HPDE6-E6E7 (cell line): ENCODE results near the gene SRP14.
"Not testable (repeated sequence)": the region's sequence is repeated elsewhere in the genome, so short reads cannot be mapped to it uniquely, and the experiment has no call there.

ENCODE experiments used
- DNase-seq: peaks from one replicate; pipeline ENCODE4 v3.0.0; 2011; ENCODE audit warnings: missing footprints; ENCODE audit errors: extremely low spot score

Gene SRP14

DNA sequence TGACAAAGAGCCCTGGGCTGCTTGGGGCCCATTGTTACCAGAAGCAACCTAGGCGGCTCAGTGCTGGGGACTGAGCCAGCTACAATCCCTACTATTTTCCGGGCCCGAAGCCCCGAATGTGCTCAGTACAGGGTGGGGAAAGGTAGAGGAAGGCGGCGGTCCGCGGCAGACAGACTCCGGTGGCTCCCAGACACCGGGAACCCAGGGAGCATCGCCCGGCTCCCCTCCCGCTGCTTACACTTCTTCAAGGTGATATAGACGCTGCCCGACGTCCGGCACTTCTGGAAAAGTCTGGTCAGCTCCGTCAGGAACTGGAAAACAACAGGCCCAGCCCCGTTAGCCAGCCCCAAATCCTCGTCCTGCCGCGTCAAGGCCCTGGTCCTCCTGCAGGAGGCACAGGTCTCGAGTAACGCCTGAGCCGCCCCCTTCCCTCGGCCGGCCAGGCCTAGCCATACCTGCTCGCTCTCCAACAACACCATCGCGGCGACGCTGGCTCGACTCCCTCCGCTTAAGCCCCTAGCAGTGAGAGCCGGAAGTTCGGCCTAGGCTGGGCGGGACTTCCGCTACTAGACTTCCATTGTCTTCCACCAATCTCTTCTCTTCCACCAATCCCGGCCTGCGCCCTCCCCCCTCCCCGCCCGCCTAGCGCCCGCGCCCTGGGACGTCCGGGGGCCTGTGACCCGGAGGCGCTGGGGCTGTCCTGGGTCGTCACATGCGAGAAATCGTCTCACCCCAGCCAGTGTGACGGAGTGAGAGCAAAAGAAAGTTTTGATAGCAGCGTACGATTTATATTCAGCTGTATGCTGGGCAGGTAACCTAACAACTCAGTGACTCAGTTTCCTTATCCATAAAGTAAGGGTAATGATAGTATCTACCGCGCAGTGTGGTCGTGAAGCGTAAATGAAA, at the start of gene SRP14:
Gene SRP14 (minus strand): TSS at position 544 of the 906 bp plus-strand sequence. CDS start 65 bp downstream, at position 479.
- peak; percentile 70 for DNase-seq

GRCh38 chr15:40087991-40088928, 49.3 kb upstream of the SRP14 start:
- DNase-seq = no peak

DNA sequence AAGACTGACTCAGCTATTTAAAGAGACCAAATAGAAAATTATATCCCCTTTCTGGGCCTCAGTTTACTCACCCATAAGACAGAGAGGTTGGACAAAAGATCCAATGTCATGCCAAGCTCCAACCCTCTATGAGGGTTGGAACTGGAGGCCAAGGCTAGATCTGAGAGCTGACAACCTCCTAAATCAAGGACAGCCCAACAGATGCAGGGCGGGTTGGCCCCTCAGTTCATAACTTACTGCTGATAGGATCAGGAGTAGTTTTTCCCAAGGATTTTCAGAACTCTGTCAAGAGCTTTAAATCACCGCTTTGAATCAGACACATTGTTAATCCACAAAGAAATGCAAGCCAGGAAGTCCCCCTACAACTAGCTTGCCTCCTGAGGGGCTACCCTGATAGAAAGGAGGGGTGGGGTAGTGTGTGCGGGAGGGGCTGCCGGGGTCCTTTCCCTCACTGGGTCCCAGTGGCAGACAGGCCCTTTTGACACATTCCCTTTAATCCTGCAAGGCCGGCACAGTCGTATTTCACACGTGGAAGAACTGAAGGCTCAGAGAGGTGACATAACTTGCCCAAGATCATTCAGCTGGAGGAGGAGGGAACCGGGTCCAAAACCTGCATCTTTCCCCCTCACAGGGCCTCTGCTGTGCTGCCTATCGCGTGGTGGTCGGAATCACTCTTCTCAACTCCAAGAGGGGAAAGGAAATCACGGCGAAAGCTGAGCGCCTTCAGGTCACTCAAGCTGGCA, 48.3 kb upstream of the SRP14 start:
- DNase-seq = no peak

- DNase-seq = no peak
Observed at GRCh38 chr15:40085266-40085665, 46.3 kb upstream of the SRP14 start.

- DNase-seq = no peak
Observed at GRCh38 chr15:40084650-40085049, 45.7 kb upstream of the SRP14 start.

- DNase-seq = no peak
Observed at GRCh38 chr15:40082195-40082883, 43.4 kb upstream of the SRP14 start.

- DNase-seq = no peak
Observed at GRCh38 chr15:40081691-40082194, 42.8 kb upstream of the SRP14 start.

- DNase-seq = no peak
Observed at GRCh38 chr15:40080847-40081246, 41.9 kb upstream of the SRP14 start.

- DNase-seq = no peak
Observed at GRCh38 chr15:40080104-40080503, 41.1 kb upstream of the SRP14 start.

DNA sequence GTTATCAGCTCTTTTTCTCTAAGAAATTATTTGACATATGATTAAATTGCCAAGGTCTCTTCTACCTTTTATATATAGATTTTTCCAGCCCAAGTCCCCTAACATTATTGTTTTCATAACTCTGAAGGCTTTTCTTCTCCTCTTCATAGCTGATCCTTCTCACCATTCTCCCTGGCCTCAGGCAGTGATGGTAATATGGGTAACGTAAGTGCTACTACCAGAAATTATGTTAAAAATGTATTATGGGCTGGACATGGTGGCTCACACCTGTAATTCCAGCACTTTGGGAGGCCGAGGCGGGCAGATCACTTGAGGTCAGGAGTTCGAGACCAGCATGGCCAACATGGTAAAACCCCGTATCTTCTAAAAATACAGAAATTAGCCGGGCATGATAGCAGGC, 40.5 kb upstream of the SRP14 start:
- no peak for DNase-seq

DNA sequence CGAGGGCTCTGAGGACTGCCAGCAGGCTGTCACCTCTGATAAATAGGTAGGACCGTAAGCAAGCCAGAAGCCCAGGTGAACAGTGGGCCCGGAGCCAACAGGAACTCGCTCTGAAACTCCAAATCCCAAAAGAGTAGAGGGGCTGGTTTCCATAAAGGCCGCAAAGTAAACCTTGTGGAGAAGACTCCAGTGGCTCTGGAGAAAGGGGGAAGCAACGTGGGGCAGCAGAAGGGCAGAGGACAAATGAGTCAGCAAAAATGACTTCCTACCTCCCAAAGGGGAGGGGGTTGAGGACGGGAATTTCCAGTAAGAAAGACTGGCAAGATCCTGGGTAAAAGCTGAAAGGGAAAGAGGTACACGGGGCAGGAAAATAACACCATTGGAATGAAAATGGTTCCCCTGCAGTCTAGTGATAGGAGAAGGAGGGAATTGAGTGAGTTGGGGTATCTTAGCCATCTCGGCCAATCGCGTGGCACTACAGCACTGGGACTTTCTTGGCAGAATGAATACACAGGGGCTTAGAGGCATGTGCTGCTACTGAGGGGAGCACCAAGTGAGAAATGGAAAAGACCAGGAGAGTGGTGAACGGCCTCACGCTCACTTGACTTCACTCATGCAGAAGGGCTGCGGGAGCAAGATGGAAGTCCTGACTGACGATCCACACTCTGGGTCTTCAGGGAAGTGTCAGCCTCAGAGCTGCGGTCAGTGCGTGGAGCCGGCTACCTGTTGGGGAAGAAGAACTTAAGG, 36.5 kb upstream of the SRP14 start:
- no peak for DNase-seq

GRCh38 chr15:40074656-40075055, 35.7 kb upstream of the SRP14 start:
- not testable (repeated sequence) for DNase-seq

DNA sequence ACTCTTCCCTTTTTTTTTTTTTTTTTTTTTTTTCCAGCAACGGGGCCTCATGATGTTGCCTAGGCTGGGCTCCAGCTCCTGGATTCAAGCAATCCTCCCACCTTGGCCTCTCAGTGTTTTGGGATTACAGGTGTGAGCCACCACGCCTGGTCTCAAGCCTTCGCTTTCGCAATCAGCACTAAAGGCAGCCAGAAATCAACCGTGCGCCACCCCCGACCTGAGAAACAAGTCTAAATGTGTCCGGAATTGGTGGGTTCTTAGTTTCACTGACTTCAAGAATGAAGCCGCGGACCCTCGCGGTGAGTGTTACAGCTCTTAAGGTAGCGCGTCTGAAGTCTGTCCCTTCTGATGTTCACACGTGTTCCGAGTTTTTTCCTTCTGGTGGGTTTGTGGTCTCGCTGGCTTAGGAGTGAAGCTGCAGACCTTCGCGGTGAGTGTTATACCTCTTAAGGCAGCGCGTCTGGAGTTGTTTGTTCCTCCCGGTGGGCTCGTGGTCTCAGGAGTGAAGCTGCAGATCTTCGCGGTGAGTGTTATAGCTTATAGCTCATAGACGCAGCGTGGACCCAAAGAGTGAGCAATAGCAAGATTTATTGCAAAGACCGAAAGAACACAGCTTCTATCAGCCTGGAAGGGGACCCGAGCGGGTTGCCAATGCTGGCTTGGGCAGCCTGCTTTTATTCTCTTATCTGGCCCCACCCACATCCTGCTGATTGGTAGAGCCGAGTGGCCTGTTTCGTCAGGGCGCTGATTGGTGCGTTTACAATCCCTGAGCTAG, 34.9 kb upstream of the SRP14 start:
- DNase-seq = not testable (repeated sequence)

GRCh38 chr15:40072216-40072990, 33.4 kb upstream of the SRP14 start:
- no peak for DNase-seq

DNA sequence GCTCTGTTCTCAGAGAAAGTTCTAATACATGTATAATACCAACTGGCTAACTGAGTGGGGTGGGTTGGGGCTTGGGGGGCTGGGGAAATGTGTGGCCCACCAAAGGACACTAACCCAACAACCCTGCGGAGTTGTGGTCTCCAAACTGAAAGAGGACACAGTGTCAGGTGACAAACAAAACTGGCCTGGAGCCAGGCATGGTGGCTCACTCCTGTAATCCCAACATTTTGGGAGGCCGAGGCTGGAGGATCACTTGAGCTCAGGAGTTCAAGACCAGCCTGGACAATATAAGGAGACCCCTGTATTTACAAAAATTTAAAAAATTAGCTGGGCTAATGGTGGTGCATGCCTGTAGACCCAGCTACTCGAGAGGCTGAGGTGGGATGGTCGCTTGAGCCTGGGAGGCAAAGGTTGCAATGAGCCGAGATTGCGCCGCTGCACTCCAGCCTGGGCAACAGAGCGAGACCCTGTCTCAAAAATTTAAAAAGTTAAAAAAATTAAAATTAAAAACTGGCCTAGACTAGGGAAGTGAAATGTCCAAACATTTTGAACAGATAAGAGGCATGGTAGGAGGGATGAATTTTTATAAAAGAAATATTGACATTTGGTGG, 31.7 kb upstream of the SRP14 start:
- no peak for DNase-seq

DNA sequence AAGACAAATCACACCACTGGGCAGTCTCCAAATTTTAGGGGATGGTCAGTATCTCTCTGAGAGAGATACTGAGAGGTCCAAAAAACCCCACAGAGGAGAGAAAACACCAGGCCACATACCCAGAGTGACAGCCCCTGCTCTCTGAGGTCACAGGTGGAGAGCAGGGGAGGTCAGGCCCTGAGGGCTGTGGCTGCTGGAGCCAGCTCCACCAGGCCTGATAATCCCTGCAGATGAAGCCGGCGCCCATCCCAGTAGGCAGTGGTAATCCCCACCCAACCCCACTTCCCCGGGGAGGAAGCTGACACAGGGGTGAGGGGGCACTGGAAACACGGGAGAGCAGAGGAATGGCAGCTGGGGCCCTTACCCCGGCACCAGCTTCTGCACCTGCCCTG, 31.2 kb upstream of the SRP14 start:
- DNase-seq = no peak

- no peak for DNase-seq
Observed at GRCh38 chr15:40069178-40070165, 30.5 kb upstream of the SRP14 start.
